Pancreas (tissue), 10 donors: ENCODE results near the gene ERC1. TPM values are rescaled to one million over a fixed set of nuclear protein-coding genes. Genes with fewer than 3 reads are reported as not detected.
A peak's percentile ranks its signal among the peaks of the same experiment; 100 is the strongest.

Source experiments
- ATAC-seq, 4 donors: fragments of 200-7000 bp; cut with Tn5 transposase; one replicate each; pipeline versions ENCODE4 v1.8.0 to v1.9.1; 2020; ENCODE audit warnings: mild to moderate bottlenecking in 4 of 4, moderate library complexity in 4 of 4
- DNase-seq, 6 donors: peaks; one replicate each; pipeline ENCODE4 v3.0.0-alpha.2; 2020
- FAIRE-seq: peaks from 2 replicates; lab custom pipeline; 2012; peaks lifted over from hg19 to GRCh38; lab: Jason Lieb, UNC
- H3K27ac ChIP-seq, 4 donors: fragments of 200-600 bp; sonication (generic); 1 replicate in 3 of 4; 2 replicates in 1 of 4; pipeline versions ENCODE4 v1.5.0 to v1.8.0; 2020
- H3K27me3 ChIP-seq, 4 donors: fragments of 200-600 bp; one replicate each; pipeline ENCODE4 v1.8.0; 2021
- H3K36me3 ChIP-seq, 3 donors: fragments of 200-600 bp; sonication (generic) in 1 of 3; one replicate each; pipeline versions ENCODE4 v1.5.0 to v1.8.0; 2020 to 2021
- H3K4me1 ChIP-seq, 3 donors: fragments of 200-600 bp; one replicate each; pipeline ENCODE4 v1.8.0; 2021
- H3K4me3 ChIP-seq, 4 donors: fragments of 200-600 bp; sonication (generic) in 2 of 4; one replicate each; pipeline versions ENCODE4 v1.5.0 to v1.8.0; 2020 to 2021
- H3K9me3 ChIP-seq, 4 donors: fragments of 200-600 bp; one replicate each; pipeline ENCODE4 v1.8.0; 2021
- WGBS, 2 donors: extraction: QIAGEN DNeasy Blood & Tissue Kit; methylation state at CpG; one replicate each; pipeline ENCODE4 v1.1.7; 2013; 5-methylcytosine and 5-hydroxymethylcytosine counted together
- intact Hi-C, 3 donors: fragments of 100-400 bp; cut with DNase I; formaldehyde crosslinking; loops; one replicate each; pipeline versions ENCODE4 v1.11.1 to v1.14.2; 2022
- polyA plus RNA-seq, 2 donors: library from polyadenylated mRNA; stranded (reverse); fragments of 200-250 nt; gene quantifications; one replicate each; pipeline ENCODE4 v1.2.3, GENCODE V29; 2013
- total RNA-seq, 6 donors: library from RNA; stranded (reverse); fragmentation: NEBNext Ultra II Directional in 4 of 6; extraction: Animal tissue kit (Norgen Biotek cat#: 25700) in 4 of 6; gene quantifications; one replicate each; pipeline versions ENCODE4 v1.2.1 to v1.2.4, GENCODE V29; 2021 to 2023
- TF ChIP-seq, protein P1 (sequence below), 4 donors: fragments of 200-600 bp; sonication (generic) in 3 of 4; IDR thresholded peaks; one replicate each; pipeline versions ENCODE4 v1.5.0 to v1.8.0; 2021; ENCODE audit warnings: antibody characterized with exemption in 4 of 4
- donor health status: healthy with polysubstance abuse.
- donor health status: DM: no; HTN: no; CAD: no; lungs with moderate emphysema.
- donor health status: DM: no; HTN: no; CAD: no.
- donor health status: control.
- donor health status: control.
- donor health status: Bipolar disorder and iron deficiency.
- donor health status: DM: yes; HTN: yes; CAD: no.
- donor health status: DM: no; HTN: no; CAD: no.
- donor health status: DM: no; HTN: no; CAD: no.
- donor health status: DM: yes; HTN: yes; CAD: no.

The ERC1 gene
- total and polyA plus RNA-seq, 8 donors: 4.1 to 41.4 (median 20.5) TPM

GRCh38 chr12:1022032-1022970, 31.3 kb downstream of the ERC1 start:
- intact Hi-C loops: no loop called here
- no peak for ATAC-seq
- H3K9me3 ChIP-seq: no peaks in the 10 kb centered on the region
- DNase-seq: no peak
- WGBS, 2 donors: 92 to 94% methylated on average over 9 of the region's 9 CpGs
- H3K36me3 ChIP-seq: no peaks in the 10 kb centered on the region
- TF ChIP-seq, protein P1, sequence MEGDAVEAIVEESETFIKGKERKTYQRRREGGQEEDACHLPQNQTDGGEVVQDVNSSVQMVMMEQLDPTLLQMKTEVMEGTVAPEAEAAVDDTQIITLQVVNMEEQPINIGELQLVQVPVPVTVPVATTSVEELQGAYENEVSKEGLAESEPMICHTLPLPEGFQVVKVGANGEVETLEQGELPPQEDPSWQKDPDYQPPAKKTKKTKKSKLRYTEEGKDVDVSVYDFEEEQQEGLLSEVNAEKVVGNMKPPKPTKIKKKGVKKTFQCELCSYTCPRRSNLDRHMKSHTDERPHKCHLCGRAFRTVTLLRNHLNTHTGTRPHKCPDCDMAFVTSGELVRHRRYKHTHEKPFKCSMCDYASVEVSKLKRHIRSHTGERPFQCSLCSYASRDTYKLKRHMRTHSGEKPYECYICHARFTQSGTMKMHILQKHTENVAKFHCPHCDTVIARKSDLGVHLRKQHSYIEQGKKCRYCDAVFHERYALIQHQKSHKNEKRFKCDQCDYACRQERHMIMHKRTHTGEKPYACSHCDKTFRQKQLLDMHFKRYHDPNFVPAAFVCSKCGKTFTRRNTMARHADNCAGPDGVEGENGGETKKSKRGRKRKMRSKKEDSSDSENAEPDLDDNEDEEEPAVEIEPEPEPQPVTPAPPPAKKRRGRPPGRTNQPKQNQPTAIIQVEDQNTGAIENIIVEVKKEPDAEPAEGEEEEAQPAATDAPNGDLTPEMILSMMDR (IDR thresholded peaks at IDR 0.05): no peak
- no peak overlapping the region for H3K4me3 ChIP-seq
- no peak overlapping the region for H3K27ac ChIP-seq
- no peaks in the 10 kb centered on the region for H3K4me1 ChIP-seq
- no peaks in the 10 kb centered on the region for H3K27me3 ChIP-seq
- FAIRE-seq: no peak

- no peaks in the 10 kb centered on the region for H3K4me1 ChIP-seq
- no peaks in the 10 kb centered on the region for H3K9me3 ChIP-seq
- peaks cover 0 to 10% (median 0%) of the 10 kb centered on the region in 3 donors for H3K36me3 ChIP-seq
- TF ChIP-seq, protein P1 (IDR thresholded peaks at IDR 0.05): no peak
- H3K4me3 ChIP-seq: no peak overlapping the region
- DNase-seq (no peak), FAIRE-seq (no peak), ATAC-seq (no peak)
- intact Hi-C loops: no loop called here
- no peaks in the 10 kb centered on the region for H3K27me3 ChIP-seq
- WGBS, 2 donors: 82 to 88% methylated on average over 3 of the region's 3 CpGs
- no peak overlapping the region for H3K27ac ChIP-seq
Observed at GRCh38 chr12:1030779-1031178, 39.8 kb downstream of the ERC1 start.

GRCh38 chr12:1034243-1034642, 43.2 kb downstream of the ERC1 start:
- no peaks in the 10 kb centered on the region for H3K27me3 ChIP-seq
- no peaks in the 10 kb centered on the region for H3K4me1 ChIP-seq
- no peak for ATAC-seq
- H3K9me3 ChIP-seq: no peaks in the 10 kb centered on the region
- no peak for DNase-seq
- no peaks in the 10 kb centered on the region for H3K36me3 ChIP-seq
- TF ChIP-seq, protein P1 (IDR thresholded peaks at IDR 0.05): no peak
- no peak overlapping the region for H3K4me3 ChIP-seq
- intact Hi-C loops: no loop called here
- WGBS, 2 donors: 98% methylated on average over 3 of the region's 3 CpGs
- peak; percentile 37 for FAIRE-seq
- H3K27ac ChIP-seq: no peak overlapping the region

- 72 to 80% methylated on average over 6 of the region's 6 CpGs for WGBS, 2 donors
- Histone ChIP-seq H3K27me3 (no peaks in the 10 kb centered on the region), H3K9me3 (no peaks in the 10 kb centered on the region), H3K4me1 (no peaks in the 10 kb centered on the region), H3K36me3 (no peaks in the 10 kb centered on the region), H3K4me3 (no peak overlapping the region), H3K27ac (no peak overlapping the region)
- ATAC-seq (no peak), FAIRE-seq (no peak), DNase-seq (no peak)
- TF ChIP-seq, protein P1 (IDR thresholded peaks at IDR 0.05): no peak
- intact Hi-C loops: no loop called here
Observed at GRCh38 chr12:1034751-1035457, 43.9 kb downstream of the ERC1 start.
